Activated naive CD8-positive, alpha-beta T cell treated with anti-CD3 and anti-CD28 coated beads, Interleukin-2, amount 50 U/mL, for 16 hours (primary cell): ENCODE measurements around the gene FSD2.
A peak's percentile ranks its signal among the peaks of the same experiment; 100 is the strongest.
"Not testable (repeated sequence)": the region's sequence is repeated elsewhere in the genome, so short reads cannot be mapped to it uniquely, and the experiment has no call there.

Experiments
- DNase-seq: peaks from one replicate; pipeline ENCODE4 v3.0.0-alpha.2; 2020; ENCODE audit warnings: low read depth, low spot score

FSD2 gene

DNA sequence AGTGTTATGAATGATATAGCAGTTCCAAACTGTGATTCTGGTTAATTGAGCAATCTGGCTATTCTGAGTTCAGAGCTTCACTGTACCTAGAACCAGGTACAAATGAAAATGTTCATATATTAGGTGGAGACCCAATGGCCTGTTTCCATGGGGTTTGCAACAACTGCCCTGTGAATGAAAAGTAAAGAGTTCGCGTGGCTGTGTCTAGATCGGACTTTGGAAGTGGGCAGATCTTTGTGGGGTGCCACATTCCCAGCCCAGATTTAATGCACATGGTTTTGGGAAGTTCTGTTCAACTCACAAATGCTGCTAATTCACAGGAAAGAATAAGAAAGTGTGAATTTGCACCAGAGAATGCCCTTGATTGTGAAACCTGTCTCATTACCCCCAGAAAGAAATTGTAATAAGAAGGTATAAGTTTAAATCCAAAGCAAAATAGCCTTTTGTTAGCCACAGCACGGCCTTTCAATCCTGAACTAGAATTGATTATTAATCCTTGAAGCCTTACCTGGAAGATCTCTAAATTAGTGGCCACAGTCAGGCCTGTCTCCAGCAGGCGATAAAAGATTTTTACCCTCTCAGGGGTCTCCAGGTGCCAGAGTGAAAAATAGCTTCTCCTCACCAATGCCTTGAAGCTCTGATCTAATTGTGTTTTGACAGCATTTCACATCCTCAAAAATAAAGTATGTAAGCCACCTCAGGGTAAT is 26.2 kb upstream of the FSD2 start:
- no peak for DNase-seq

- no peak for DNase-seq
Observed at GRCh38 chr15:82830427-82831173, 24.7 kb upstream of the FSD2 start.

- DNase-seq = no peak
Observed at GRCh38 chr15:82829234-82829633, 23.4 kb upstream of the FSD2 start.

GRCh38 chr15:82828075-82828474 is 22.2 kb upstream of the FSD2 start:
- no peak for DNase-seq

GRCh38 chr15:82823049-82823448 is 17.2 kb upstream of the FSD2 start:
- no peak for DNase-seq

GRCh38 chr15:82821851-82822250 is 16.0 kb upstream of the FSD2 start:
- DNase-seq = not testable (repeated sequence)

GRCh38 chr15:82821396-82821795 is 15.5 kb upstream of the FSD2 start:
- DNase-seq = not testable (repeated sequence)

GRCh38 chr15:82820128-82820527 is 14.3 kb upstream of the FSD2 start:
- no peak for DNase-seq

DNA sequence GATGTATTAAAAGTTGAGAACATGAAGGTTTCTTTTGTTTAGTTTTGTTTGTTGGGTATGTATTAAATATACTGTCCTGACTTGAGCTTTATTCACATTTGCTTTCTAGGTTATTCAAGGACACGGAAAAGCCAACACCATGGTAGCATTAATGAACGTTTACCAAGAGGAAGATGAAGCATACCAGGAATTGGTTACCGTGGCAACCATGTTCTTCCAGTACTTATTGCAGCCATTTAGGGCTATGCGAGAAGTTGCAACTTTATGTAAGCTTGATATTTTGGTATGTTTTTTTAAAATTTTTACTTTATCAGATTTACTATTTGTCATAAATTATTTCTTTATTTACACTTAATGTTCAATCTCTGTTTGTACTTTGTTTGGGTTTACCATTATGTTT is 7.1 kb upstream of the FSD2 start:
- DNase-seq = no peak

GRCh38 chr15:82810890-82811426 is 5.1 kb upstream of the FSD2 start:
- no peak for DNase-seq

- DNase-seq = no peak
Observed at GRCh38 chr15:82810061-82810889, 4.4 kb upstream of the FSD2 start.

DNA sequence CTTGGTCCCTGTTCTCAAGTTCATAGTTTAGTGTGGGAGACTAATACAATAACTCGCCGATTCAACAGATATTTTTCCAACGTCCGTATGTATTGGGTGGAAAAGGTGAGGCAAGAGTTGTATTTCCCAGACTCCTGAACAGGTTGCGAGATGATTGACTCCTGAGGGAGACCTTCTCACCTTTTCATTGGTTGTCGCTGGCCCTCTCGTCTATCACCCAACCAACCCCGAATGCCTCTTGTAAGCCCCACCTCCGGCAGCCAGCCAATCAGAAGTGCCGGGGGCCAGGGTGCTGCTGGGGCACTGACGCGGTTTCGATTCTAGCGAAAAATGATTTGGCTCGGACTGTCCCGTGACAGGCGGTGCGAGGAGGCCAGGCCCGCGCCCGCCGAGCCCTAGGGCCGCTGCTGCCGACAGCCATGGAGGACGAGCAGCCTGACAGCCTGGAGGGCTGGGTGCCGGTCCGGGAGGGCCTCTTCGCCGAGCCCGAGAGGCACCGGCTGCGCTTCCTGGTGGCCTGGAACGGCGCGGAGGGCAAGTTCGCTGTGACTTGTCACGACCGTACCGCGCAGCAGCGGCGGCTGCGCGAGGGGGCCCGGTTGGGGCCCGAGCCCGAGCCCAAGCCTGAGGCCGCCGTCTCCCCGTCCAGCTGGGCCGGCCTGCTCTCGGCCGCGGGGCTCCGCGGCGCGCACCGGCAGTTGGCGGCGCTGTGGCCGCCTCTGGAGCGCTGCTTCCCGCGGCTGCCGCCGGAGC is 3.6 kb upstream of the FSD2 start, which contains the start of gene WHAMM:
Gene WHAMM (plus strand): TSS at position 321 of the 753 bp plus-strand sequence. CDS start 99 bp downstream, at position 420.
- DNase-seq = peak; percentile 88

GRCh38 chr15:82808634-82809041 is 2.8 kb upstream of the FSD2 start:
- no peak for DNase-seq

DNA sequence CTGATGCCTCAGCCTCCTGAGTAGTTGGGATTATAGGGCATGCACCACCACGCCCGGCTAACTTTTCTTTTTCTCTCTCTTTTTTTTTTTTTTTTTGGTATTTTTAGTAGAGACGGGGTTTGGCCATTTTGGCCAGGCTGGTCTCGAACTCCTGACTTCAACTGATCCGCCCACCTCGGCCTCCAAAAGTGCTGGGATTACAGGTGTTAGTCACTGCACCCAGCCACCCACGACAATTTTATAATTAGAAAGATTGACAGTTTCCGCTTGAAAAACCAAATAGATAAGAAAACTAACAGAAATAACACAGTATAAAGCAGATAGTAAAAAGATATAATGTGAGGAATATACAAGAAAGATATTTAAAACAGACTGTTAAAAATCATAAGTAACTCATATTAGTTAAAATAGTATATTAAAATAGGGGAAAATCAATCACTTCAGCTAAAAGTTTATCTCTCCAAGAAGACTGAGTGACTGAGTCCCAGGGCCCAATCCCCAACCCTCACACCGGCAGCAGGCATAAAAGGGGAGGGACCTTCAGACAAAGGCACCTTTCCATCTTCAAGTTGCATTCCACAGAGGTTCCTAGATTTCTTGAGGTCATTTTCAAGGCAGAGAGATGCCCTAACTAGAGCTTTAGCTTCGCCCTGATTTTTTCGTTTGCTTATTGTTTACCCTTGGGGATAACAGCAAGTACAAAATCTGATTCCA is 2.2 kb upstream of the FSD2 start:
- DNase-seq = no peak

DNA sequence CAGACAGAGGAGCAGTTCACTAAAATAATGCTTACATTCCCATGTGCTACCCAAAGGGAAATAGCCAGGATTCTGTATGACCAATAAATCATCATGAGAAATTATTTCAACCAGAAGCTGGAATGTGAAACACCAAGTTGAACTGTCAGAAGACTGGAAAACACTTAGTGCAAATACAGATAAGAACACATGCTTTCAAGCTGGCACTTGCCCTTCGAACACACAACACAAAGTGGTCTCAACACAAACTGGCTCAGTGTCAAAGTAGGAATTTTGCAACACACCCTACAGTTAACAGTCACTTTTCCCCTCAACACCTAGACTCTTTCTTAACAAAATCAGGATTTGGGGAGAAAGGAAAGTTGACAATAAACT is 1.3 kb downstream of the FSD2 start:
- no peak for DNase-seq

DNA sequence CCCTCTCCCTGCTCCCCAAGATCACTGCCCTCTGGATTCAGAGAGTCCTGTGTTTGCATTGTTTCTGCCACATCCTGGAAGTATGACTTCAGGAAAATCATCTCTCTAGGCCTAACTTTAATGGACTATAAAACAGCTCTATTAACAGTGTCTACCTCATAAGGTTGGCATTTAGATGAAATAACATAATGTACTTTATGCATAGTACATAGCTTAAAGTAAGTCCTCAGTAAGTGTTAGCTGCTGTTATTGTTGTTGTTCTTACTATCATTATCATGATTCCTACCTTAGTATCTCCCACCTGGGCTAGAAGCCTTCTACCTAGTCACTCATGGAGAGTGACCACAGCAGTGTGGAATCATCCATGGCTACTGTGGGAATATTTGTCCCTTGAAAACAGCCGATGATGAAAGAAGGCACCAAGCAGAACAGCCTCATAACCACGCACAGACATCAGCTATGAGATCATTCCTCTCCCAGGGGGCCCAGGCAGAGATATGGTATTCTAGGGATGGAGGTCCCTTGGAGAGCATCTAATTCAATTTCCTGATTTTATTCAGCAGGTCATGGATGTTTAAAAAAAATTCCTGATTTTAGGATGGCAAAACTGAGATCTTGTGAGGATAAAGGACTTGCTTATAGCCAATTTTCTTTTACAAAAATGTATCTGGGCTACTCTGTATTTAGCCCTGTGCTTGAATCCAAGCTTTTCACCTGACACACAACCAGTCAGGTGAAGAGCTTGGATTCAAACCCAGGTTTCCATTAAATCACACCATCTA is 1.9 kb downstream of the FSD2 start:
- no peak for DNase-seq

GRCh38 chr15:82802497-82802896 is 3.4 kb downstream of the FSD2 start:
- DNase-seq = no peak

- DNase-seq = no peak
Observed at GRCh38 chr15:82799183-82799841, 6.6 kb downstream of the FSD2 start.

DNA sequence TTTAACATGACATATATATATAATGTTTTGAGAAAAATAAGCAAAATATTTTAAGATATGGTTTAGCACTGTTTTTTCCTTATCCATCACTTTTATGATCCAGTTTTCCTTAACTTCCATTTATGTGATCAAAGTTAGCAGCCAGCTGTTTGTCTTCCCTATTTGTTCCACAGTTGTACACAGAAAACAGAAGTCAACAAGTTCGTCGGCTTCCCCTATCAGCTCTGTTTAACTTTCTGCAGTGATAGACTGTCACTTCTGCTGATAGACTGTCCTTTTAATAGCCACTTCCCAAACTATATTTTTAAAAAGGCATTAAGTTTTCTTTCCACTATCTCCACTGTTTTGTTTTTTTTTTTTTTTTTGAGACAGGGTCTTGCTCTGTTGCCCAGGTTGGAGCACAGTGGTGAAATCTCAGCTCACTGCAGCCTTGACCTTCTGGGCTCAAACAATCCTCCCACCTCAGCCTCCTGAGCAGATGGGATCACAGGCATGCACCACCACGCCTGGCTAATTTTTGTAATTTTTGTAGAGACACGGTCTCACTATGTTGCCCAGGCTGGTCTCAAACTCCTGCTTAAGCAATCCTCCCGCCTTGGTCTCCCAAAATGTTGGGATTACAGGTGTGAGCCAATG is 7.2 kb downstream of the FSD2 start:
- DNase-seq = no peak
